ENCODE data around the gene BCL2L13.

BCL2L13 gene

GRCh38 chr22:17647452-17647851 is 8.9 kb downstream of the BCL2L13 start:
- DNase-seq (ENCODE audit: low read depth in 1 of 2, low spot score in 1 of 2) = no peak
- H3K4me3 ChIP-seq (replicated peaks; ENCODE audit: insufficient read depth, low read length) = no peak overlapping the region
- TF ChIP-seq GABPA (IDR thresholded peaks at IDR 0.05; ENCODE audit: low read depth) (no peak), SPI1 (IDR thresholded peaks at IDR 0.05; ENCODE audit: borderline replicate concordance, low read depth) (no peak), CTCF (IDR thresholded peaks at IDR 0.05; ENCODE audit: insufficient read depth, low read length) (no peak), REST (IDR thresholded peaks at IDR 0.05; ENCODE audit: insufficient replicate concordance, low read depth) (no peak), POLR2AphosphoS5 (IDR thresholded peaks at IDR 0.05; ENCODE audit: low read depth) (no peak)
- H3K27me3 ChIP-seq (ENCODE audit: insufficient read depth, poor library complexity, severe bottlenecking) = no peaks in the 10 kb centered on the region
- peak overlapping the region; percentile 59 for H3K27ac ChIP-seq (replicated peaks)

GRCh38 chr22:17647991-17648390 is 9.4 kb downstream of the BCL2L13 start:
- Histone ChIP-seq H3K4me3 (replicated peaks; ENCODE audit: insufficient read depth, low read length) (no peak overlapping the region), H3K27ac (replicated peaks) (peak overlapping the region; percentile 59), H3K27me3 (ENCODE audit: insufficient read depth, poor library complexity, severe bottlenecking) (no peaks in the 10 kb centered on the region)
- TF ChIP-seq REST (IDR thresholded peaks at IDR 0.05; ENCODE audit: insufficient replicate concordance, low read depth) (no peak), SPI1 (IDR thresholded peaks at IDR 0.05; ENCODE audit: borderline replicate concordance, low read depth) (peak; percentile 58), GABPA (IDR thresholded peaks at IDR 0.05; ENCODE audit: low read depth) (no peak)
- DNase-seq (ENCODE audit: low read depth in 1 of 2, low spot score in 1 of 2) = peak; percentile 58 to 63

GRCh38 chr22:17648569-17648968 is 10.0 kb downstream of the BCL2L13 start:
- H3K4me3 ChIP-seq (replicated peaks; ENCODE audit: insufficient read depth, low read length) = no peak overlapping the region
- no peak for DNase-seq (ENCODE audit: low read depth in 1 of 2, low spot score in 1 of 2)
- H3K27me3 ChIP-seq (ENCODE audit: insufficient read depth, poor library complexity, severe bottlenecking) = no peaks in the 10 kb centered on the region
- TF ChIP-seq POLR2AphosphoS5 (IDR thresholded peaks at IDR 0.05; ENCODE audit: low read depth) (no peak), REST (IDR thresholded peaks at IDR 0.05; ENCODE audit: insufficient replicate concordance, low read depth) (no peak), GABPA (IDR thresholded peaks at IDR 0.05; ENCODE audit: low read depth) (no peak), SPI1 (IDR thresholded peaks at IDR 0.05; ENCODE audit: borderline replicate concordance, low read depth) (no peak), CTCF (IDR thresholded peaks at IDR 0.05; ENCODE audit: insufficient read depth, low read length) (no peak)
- peak overlapping the region; percentile 59 for H3K27ac ChIP-seq (replicated peaks)
